GM03348 (cell line): ENCODE results near the gene TTLL9.

Experiments used
- DNase-seq: peaks from one replicate; pipeline ENCODE4 v3.0.0; 2012; ENCODE audit warnings: low spot score

Gene TTLL9

DNA sequence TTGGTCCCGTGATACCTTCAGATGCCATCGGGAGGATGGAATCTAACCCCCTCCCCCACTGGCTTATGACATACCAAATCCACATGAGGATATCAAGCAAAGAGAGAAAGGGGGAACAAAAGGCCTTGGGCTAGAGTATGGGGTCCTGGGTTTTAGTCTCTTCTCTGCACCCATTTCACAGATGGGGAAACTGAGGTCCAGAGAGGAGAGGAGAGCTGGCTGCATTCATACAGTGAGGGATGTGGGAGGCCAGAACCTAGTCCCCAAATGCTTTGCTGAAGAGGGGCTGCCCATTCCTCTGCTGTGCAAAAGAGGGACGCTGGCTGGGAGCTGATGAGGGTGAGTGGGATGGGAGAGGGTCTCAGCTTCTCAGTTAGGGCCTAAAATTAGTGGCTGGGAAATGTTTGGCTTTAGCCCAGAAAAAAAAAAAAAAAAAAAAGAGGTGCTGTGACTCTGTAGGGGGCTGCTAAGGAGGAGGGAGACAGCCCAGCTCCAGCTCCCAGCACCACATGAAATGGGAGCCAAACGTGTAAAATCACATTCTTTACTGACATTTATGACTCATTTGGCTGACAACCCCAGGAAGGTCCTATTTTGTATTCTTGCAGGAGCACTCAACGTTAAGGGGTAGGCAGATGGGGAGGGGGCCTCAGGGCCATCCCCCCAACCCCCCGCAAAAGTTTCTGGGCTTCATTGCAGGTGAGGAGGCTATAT, 109.4 kb downstream of the TTLL9 start:
- no peak for DNase-seq

DNA sequence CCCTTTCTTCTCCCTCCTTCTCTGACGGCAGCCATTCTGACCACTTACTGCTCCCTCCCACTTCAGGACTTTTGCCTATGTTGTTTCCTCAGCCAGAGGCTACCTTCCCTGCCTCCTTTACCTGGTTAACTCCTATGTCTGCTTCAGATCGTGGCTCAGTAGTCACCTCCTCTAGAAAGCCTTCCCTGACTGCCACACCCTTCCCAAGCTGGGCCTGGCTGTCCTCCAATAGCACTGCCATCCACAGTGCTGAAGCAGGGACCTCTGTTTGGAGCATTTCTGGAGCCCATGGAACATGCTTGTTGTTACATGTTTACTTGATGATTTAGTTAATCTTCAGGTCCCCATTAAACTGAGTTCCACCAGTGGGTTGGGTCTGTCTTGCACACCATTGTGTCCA, 111.3 kb downstream of the TTLL9 start:
- DNase-seq = no peak

DNA sequence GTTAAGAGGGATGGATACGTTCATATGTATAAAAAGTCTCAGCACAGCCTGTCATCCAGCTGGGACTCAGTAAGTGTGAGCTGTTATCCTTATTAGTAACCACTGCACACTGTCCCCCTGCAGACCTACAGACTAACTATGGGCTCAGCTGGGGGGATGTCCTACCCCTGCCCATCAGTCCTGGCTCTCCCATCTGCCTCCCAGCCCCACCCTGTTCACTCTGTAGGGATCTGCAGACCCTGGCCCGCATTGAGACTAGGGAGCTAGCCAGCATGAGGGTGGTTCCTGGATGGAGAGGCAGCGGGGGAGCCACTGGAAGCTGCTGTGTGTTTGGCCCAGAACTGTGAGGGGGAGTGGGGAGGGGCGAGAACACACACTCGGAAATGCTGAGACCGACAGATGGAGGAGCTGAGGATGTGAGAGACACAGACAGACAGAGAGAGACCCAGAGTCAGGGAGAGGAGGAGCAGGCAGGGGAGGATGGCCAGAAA, 114.6 kb downstream of the TTLL9 start:
- no peak for DNase-seq

DNA sequence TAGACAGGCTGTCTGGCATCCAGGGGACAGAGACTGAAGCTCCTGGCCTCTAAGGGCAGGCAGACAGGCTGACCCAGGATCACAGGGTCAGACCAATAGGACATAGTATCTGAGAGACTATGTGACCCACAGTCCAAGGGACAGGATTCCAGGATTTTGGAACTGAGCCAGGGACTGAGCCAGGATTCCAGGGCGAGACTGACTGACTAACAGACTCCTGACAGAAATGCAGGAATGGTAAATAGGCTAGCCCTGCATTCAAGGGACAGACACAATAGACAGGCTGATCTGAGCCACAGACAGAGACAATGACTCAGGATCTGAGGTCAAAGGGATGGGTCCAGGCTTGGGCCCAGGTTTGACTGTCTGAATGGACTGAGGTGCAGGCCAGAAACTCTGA, 117.3 kb downstream of the TTLL9 start:
- peak; percentile 27 for DNase-seq

DNA sequence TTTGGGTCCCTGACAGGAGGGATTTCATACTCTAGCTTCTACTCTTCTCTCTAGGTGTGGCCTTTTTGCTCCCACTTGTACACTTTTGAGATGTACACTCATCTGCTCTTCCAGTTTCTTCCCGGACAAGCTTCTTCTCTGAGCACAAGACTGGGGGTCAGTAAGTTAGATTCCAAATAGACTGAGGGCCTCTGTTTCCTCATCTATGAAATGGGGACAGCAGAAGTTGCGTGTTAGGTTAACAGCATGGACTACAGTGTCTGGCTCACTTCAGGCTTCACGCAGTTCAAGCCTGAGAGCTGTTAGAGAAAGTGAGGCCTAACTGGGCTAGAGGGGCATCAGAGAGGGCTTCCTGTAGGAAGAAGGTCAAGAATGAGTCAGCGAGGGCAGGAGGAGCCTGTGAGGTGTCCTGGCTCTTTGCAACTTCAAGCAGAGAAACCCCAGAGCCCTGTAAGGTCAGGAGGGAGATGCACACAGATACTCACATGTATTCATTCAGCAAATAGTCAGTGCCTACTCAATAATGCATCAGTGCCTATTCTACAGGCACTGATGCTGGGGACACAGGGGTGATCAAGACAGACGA, 118.1 kb downstream of the TTLL9 start:
- no peak for DNase-seq

DNA sequence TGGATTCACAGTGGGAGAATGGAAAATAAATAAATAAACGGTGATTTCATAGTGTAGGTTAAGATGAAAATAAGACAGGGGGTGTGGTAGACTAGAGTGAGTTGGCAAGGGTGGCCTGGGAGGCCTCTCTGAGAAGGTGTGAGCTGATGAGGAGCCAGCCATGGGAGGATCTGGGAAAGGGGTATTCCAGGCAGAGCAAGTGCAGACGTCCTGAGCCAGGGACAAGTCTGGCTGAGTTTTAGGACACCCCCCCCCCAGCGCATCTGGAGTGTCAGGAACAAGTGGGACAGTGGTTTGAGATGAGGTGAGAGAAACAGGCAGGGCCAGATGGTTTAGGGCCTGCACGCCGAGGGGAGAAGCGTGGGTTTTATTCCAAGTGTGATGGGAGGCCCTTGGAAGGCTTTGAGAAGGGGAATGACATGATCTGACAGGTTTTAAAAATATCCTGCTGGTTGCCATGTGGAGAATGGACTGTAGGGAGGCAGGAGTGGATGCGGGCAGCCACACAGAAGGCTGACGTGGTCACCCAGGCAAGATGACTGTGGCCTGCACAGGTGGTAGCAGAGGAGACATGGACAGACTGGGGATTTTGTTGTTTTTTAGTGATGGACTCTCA, 118.7 kb downstream of the TTLL9 start:
- DNase-seq = no peak

DNA sequence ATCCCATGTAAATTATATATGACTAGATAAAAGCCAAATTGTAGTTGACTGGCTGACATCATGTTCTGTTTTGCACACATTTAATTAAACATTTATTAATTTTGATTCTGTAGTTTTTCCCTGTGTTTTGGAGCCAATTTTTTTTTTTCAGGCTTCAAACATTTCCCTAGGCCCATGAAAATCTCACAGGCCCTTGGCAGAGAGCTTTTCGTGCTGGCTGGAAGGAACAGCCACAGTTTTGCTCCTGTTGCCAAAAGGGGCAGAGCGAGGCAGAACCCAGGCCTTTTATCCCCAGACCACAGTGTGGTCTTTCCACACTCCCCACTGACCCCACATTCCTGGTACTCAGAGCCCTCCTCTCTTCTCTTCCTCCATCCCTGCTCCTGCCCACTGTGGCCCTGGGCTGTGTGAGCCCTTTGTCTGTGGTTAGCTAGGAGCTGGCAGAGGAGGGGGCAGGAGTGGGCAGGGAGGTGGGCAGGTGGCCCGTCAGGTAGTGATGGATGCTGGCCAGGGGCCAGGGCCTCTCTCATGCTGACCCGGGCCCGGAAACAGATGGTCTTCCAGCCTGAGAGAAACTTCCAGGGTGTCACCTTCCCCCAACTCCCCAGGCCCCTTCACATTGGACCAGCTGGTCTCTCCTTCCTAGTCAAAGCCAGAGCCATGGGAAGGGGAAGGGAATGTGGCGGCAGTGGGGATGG, 120.4 kb downstream of the TTLL9 start:
- DNase-seq = no peak

DNA sequence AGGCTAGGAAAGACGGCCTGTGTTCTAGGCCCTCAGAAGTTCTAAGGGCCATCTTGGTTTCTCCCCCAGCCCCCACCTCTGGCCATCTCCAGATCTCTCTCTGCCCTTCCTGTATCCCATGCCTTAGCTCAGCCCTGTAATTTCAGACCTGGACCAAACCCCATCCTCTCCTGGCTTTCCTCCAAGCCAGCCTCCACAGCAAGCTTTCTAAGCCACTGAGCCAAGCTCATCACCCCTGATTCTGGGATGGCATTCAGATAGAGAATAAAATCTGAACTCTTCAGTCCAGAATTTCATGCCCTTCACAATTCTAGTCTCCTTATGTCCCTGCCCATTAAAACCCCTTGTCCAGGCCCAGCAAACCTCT, 120.9 kb downstream of the TTLL9 start:
- no peak for DNase-seq

DNA sequence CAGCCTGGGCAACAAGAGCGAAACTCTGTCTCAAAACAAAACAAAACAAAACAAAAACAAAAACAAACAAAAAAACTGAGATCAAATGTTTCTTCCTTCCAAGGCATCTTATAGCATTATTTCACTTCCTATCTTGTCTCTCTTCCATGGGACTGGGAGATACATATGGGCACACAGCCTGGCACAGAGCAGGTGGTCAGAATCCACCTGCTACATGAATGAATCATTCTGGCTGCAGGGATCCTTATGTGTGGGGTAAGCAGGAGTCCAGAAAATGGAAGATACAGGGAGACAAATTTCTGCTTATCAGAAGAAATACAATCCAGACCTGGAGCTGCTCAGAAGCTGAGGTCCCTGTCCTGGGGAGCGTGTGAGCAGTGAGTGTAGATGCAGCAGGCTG, 121.7 kb downstream of the TTLL9 start:
- no peak for DNase-seq
